HK-2 (cell line): ENCODE data around the gene ZNF107.
"Not testable (repeated sequence)": the region's sequence is repeated elsewhere in the genome, so short reads cannot be mapped to it uniquely, and the experiment has no call there.

Experiments used
- DNase-seq: peaks from one replicate; pipeline ENCODE4 v3.0.0-alpha.2; 2018; ENCODE audit not compliant: unreplicated experiment

Gene ZNF107

DNA sequence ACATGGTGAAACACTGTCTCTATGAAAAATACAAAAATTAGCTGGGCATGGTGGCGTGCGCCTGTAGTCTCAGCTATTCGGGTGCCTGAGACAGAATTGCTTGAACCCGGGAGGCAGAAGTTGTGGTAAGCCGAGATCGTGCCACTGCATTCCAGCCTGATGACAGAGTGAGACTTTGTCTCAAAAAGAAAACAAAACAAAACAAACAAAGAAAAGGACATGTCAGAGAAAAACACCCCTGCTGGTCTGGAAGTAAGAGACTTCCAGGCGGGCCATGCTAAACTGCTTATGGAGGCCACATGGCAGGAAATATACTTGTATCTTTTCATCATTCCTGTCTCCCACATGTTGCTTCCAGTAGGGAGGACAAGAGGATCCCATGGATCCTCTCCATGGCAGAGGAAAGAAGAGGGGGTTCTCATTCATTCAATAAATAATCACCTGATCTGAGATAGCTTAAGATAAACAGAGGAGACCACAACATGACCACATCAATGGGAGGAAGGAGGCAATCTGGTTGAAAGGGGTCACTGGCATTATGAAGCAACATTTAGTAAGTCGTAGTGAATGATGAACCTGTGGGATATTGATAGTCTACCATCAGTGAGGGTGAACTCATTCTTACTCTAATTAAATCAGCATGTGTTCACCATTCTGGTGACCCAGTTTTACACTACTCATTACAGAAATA is 67.8 kb downstream of the ZNF107 start:
- no peak for DNase-seq

DNA sequence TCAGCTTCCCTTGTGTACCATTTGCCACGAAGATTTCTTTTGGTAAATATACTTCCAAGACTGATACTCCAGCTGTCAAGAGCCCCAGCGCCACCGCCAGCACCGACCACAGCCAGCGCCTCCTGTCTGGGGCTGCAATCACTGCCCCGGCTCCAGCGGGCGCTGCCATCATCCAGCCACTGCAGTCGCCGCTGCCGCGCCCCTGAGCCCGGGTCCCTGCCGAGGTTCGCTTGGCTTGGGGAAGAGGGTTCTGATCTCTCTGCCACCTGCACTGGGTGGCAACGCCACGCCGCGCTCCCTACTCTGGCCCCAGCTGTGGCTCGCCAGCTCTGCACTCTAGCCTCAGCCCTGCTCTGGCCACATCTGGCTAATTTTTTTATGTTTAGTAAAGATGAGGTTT is 70.6 kb downstream of the ZNF107 start:
- DNase-seq, result no peak

DNA sequence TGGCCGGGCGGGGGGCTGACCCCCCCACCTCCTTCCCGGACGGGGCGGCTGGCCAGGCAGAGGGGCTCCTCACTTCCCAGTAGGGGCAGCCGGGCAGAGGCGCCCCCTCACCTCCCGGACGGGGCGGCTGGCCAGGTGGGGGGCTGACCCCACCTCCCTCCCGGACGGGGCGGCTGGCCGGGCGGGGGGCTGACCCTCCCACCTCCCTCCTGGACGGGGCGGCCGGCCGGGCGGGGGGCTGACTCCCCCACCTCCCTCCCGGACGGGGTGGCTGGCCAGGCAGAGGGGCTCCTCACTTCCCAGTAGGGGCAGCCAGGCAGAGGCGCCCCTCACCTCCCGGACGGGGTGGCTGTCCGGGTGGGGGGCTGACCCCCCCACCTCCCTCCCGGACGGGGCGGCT is 72.5 kb downstream of the ZNF107 start:
- DNase-seq, result not testable (repeated sequence)

DNA sequence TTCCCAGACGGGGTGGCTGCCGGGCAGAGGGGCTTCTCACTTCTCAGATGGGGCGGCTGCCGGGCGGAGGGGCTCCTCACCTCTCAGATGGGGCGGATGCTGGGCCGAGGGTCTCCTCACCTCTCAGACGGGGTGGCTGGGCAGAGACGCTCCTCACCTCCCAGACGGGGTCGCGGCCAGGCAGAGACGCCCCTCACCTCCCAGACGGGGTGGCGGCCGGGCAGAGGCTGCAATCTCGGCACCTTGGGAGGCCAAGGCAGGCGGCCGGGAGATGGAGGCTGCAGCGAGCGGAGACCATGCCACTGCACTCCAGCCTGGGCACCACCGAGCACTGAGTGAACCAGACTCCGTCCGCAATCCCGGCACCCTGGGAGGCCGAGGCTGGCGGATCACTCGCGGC is 73.0 kb downstream of the ZNF107 start:
- DNase-seq, result not testable (repeated sequence)

DNA sequence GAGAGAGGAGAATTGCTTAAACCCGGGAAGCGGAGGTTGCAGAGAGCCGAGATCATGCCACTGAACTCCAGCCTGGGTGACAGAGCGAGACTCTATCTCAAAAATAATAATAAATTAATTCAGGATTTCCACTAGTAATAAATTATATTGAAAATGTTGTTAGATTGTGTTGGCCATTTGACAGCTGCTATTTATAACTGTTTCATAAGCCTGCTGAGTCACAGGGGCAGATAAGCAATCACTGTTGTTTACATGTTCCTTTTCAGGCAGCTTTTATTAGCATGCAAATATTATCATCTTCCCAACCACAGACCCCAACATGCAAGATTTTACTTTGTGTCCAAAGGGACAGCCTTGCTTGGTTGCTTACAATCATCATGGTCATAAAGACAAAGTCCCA is 78.7 kb downstream of the ZNF107 start:
- no peak for DNase-seq

DNA sequence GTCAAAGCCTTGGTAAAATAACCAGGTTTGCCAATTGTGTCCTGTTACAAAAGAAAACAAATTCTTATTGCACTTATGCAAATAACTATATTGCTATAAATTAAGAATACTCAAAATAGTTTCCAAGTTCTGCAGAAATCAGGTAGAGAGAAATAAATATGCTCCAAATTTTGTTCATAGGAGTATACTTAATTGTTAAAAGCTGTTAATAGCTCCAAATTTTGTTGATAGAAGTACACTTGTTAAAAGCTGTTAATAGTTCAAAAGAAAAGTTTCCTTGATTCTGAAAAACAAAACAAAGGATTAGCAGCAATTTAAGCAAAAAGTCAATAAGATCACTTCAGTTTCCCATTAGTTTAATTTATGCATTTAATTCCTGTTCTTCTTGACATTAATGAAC is 81.9 kb downstream of the ZNF107 start:
- no peak for DNase-seq

DNA sequence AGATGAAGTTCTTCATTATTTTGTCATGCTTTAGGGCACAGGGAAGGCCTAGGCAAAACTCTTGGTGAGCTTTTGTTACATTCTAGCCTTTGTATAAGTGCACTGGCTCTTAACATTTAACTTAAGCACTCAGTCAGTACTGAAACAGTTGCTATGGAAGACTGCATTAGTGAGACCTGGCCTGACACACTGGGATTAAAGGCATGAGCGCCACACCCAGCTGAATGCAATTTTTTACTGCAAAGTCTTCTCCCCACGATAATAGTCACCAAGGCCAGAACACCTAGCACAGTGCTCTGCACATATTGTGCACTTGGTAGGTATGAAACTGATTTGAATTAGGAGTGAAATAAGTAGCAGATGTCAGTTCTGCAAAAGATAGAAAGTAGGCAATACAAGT is 87.1 kb downstream of the ZNF107 start:
- DNase-seq, result no peak

DNA sequence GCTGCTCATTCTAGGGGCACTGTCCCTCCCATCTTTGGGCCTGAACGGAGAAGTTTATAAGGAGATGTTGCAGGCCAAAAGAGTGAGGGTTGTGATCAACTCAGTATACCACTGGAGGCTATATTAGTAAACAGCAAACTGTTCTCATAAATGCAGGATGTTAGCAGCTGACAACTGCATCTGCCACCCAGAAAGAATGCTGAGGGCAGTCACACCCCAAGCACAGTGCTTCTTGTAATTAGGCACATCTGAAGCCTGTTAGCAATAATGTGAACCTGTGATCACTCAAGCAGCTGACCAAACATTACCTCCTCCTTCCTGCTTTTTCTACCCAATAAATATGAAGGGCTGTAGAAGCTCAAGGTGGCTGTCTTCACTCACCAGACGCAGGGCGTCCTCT is 89.9 kb downstream of the ZNF107 start:
- DNase-seq, result no peak

DNA sequence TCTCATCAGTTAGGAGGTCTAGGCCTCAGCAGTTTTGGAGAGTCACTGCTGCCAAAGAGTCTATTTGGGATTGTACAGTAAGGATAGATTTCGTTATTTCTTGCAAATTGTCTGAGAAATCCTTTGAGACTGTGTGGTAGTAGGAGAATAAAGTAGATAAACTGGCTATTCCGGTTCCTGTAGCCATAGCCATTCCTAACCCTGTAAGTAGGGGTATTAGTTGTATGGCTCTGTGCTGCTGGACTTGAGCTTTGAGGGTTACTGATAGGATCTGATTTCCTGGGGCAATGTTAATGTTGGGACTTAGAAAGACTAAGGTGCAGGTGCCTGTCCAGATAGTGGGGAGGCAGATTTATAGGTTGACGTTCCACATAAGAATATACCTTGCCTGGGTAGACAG is 92.2 kb downstream of the ZNF107 start:
- no peak for DNase-seq
